HepG2 (cell line): Measurements from ENCODE around the gene CATSPERD. TPM values are rescaled to one million over a fixed set of nuclear protein-coding genes. Genes with fewer than 3 reads are reported as not detected.
A peak's percentile ranks its signal among the peaks of the same experiment; 100 is the strongest.

Source experiments
- ARNT ChIP-seq: fragments of 450-650 bp; IDR thresholded peaks from 2 replicates; pipeline ENCODE4 v1.6.1; 2017
- ATF3 ChIP-seq: sonication (generic); formaldehyde crosslinking; IDR thresholded peaks from 2 replicates; pipeline ENCODE4 v1.4.0; 2020; ENCODE audit warnings: missing genetic modification reagents
- CBX5 ChIP-seq: sonication (generic); formaldehyde crosslinking; IDR thresholded peaks from 2 replicates; pipeline ENCODE4 v1.4.0; 2020; ENCODE audit warnings: missing genetic modification reagents, borderline replicate concordance
- CREM ChIP-seq, 2 experiments: sonication (generic) in 1 of 2; formaldehyde crosslinking in 1 of 2; IDR thresholded peaks; 2 replicates each; pipeline versions ENCODE4 v1.4.0 to v1.6.1; 2016 to 2020; ENCODE audit warnings: antibody characterized with exemption in 1 of 2, mild to moderate bottlenecking in 1 of 2, missing genetic modification reagents in 1 of 2
- DNMT1 ChIP-seq: sonication (generic); formaldehyde crosslinking; IDR thresholded peaks from 2 replicates; pipeline ENCODE4 v1.5.1; 2020; ENCODE audit warnings: mild to moderate bottlenecking, missing genetic modification reagents
- DR1 ChIP-seq: sonication (generic); formaldehyde crosslinking; IDR thresholded peaks from 2 replicates; pipeline ENCODE4 v1.8.0; 2021; ENCODE audit warnings: mild to moderate bottlenecking, missing genetic modification reagents, inconsistent platforms
- EP300 ChIP-seq, 3 experiments: sonication (generic) in 1 of 3; formaldehyde crosslinking in 1 of 3; IDR thresholded peaks; 2 replicates each; pipeline versions ENCODE4 v1.5.1 to v1.6.1; 2011 to 2020; ENCODE audit warnings: low read depth in 2 of 3, low read length in 2 of 3, borderline replicate concordance in 1 of 3, improper control_type of control experiment in 1 of 3, mild to moderate bottlenecking in 1 of 3, missing genetic modification reagents in 1 of 3, moderate library complexity in 1 of 3
- FUBP1 ChIP-seq: sonication (generic); formaldehyde crosslinking; IDR thresholded peaks from 2 replicates; pipeline ENCODE4 v1.5.1; 2020; ENCODE audit warnings: missing genetic modification reagents, mild to moderate bottlenecking, borderline replicate concordance
- GABPA ChIP-seq, 2 experiments: IDR thresholded peaks; 2 replicates each; pipeline ENCODE4 v1.6.1; 2011 to 2016; ENCODE audit warnings: low read depth in 2 of 2, low read length in 1 of 2, missing biosample characterization in 1 of 2, missing genetic modification characterization in 1 of 2
- KAT7 ChIP-seq: IDR thresholded peaks from 2 replicates; pipeline ENCODE4 v1.6.1; 2018; ENCODE audit warnings: borderline replicate concordance, missing compliant biosample characterization
- NFE2L1 ChIP-seq: sonication (generic); formaldehyde crosslinking; IDR thresholded peaks from 2 replicates; pipeline ENCODE4 v1.4.0; 2020; ENCODE audit warnings: missing genetic modification reagents, mild to moderate bottlenecking, borderline replicate concordance
- PHF20 ChIP-seq: sonication (generic); formaldehyde crosslinking; IDR thresholded peaks from 2 replicates; pipeline ENCODE4 v1.5.0; 2020; ENCODE audit warnings: mild to moderate bottlenecking, missing genetic modification reagents
- PHF5A ChIP-seq: IDR thresholded peaks from one replicate; pipeline ENCODE4 v1.6.1; 2018; ENCODE audit warnings: low read depth, missing genetic modification reagents; ENCODE audit not compliant: unreplicated experiment
- RELA ChIP-seq: sonication (generic); formaldehyde crosslinking; IDR thresholded peaks from 2 replicates; pipeline ENCODE4 v1.4.0; 2020; ENCODE audit warnings: missing genetic modification reagents
- SALL2 ChIP-seq: sonication (generic); formaldehyde crosslinking; IDR thresholded peaks from 2 replicates; pipeline ENCODE4 v1.8.1; 2023; ENCODE audit warnings: mild to moderate bottlenecking, missing genetic modification reagents, inconsistent platforms
- SMAD3 ChIP-seq: sonication (generic); formaldehyde crosslinking; IDR thresholded peaks from 2 replicates; pipeline ENCODE4 v1.4.0; 2020; ENCODE audit warnings: missing genetic modification reagents
- STAG1 ChIP-seq: sonication (generic); formaldehyde crosslinking; IDR thresholded peaks from 2 replicates; pipeline ENCODE4 v1.4.0; 2020; ENCODE audit warnings: missing genetic modification reagents
- TCF7 ChIP-seq: sonication (generic); IDR thresholded peaks from 2 replicates; pipeline ENCODE4 v1.6.1; 2016; ENCODE audit warnings: antibody characterized with exemption, low read depth
- THAP7 ChIP-seq: sonication (generic); formaldehyde crosslinking; IDR thresholded peaks from 2 replicates; pipeline ENCODE4 v1.8.1; 2023; ENCODE audit warnings: mild to moderate bottlenecking, missing genetic modification reagents
- ZFX ChIP-seq: sonication (generic); formaldehyde crosslinking; IDR thresholded peaks from 2 replicates; pipeline ENCODE4 v1.4.0; 2020; ENCODE audit warnings: mild to moderate bottlenecking, low read depth, missing genetic modification reagents, moderate library complexity
- ZMAT3 ChIP-seq: sonication (generic); formaldehyde crosslinking; conservative IDR thresholded peaks from 2 replicates; pipeline ENCODE4 v1.7.0; 2021; ENCODE audit warnings: missing genetic modification reagents
- ZNF264 ChIP-seq: sonication (generic); formaldehyde crosslinking; IDR thresholded peaks from 2 replicates; pipeline ENCODE4 v1.4.0; 2020; ENCODE audit warnings: missing genetic modification reagents
- ZNF367 ChIP-seq: sonication (generic); formaldehyde crosslinking; IDR thresholded peaks from 2 replicates; pipeline ENCODE4 v1.4.0; 2020; ENCODE audit warnings: missing genetic modification reagents, borderline replicate concordance
- ZNF570 ChIP-seq: sonication (generic); formaldehyde crosslinking; IDR thresholded peaks from 2 replicates; pipeline ENCODE4 v1.4.0; 2020; ENCODE audit warnings: mild to moderate bottlenecking, missing genetic modification reagents, borderline replicate concordance
- ZNF572 ChIP-seq: sonication (generic); formaldehyde crosslinking; IDR thresholded peaks from 2 replicates; pipeline ENCODE4 v1.5.1; 2020; ENCODE audit warnings: mild to moderate bottlenecking, missing genetic modification reagents
- ZNF703 ChIP-seq: sonication (generic); formaldehyde crosslinking; IDR thresholded peaks from 2 replicates; pipeline ENCODE4 v1.5.1; 2020; ENCODE audit warnings: missing genetic modification reagents, mild to moderate bottlenecking, moderate library complexity, borderline replicate concordance
- ZNF766 ChIP-seq: sonication (generic); formaldehyde crosslinking; IDR thresholded peaks from 2 replicates; pipeline ENCODE4 v1.5.0; 2020; ENCODE audit warnings: missing genetic modification reagents, borderline replicate concordance
- polyA plus RNA-seq, 8 experiments: library from polyadenylated mRNA; depleted of rRNA in 3 of 8; stranded (reverse) in 7 of 8; unstranded in 1 of 8; fragments of >200 nt; fragmentation: Illumina TruSeq in 4 of 8; extraction: Trizol in 4 of 8; gene quantifications; 2 replicates each; pipeline versions ENCODE4 v1.2.1 to v1.2.3, GENCODE V29; 2011 to 2016; ENCODE audit warnings: low read depth in 4 of 8, missing spikeins in 1 of 8, mixed read lengths in 1 of 8; ENCODE audit not compliant: insufficient read depth in 1 of 8
- total RNA-seq, 5 experiments: library from RNA; depleted of rRNA; stranded (reverse); fragments of >200 nt; fragmentation: Illumina TruSeq; extraction: Trizol; gene quantifications; 2 replicates each; pipeline ENCODE4 v1.2.3, GENCODE V29; 2016; ENCODE audit warnings: low read depth in 1 of 5

The CATSPERD gene
- total and polyA plus RNA-seq, 2 of the 13 experiments (the other 11 are each of a cell fraction or from before 2014, with no cell fraction given): 0.04 TPM; not detected in 1

- no peak for TF ChIP-seq NFE2L1 (CRISPR knock-in tag)
- TF ChIP-seq ZNF766 (CRISPR knock-in tag): peak; percentile 88; the same call in 1 of the 2 replicates
- 0 out of 2 replicates have a peak, but pooled peaks have one; percentile 51 for TF ChIP-seq ZNF572 (CRISPR knock-in tag)
- TF ChIP-seq SMAD3: peak; percentile 46; the same call in 1 of the 2 replicates
- peak; percentile 86; the same call in 1 of the 2 replicates for TF ChIP-seq SALL2 (CRISPR knock-in tag)
- TF ChIP-seq ZFX (CRISPR knock-in tag): peak; percentile 97
- peak; percentile 61; the same call in 1 of the 2 replicates for TF ChIP-seq DNMT1 (CRISPR knock-in tag)
- no peak for TF ChIP-seq ARNT
- no peak; the same call in 1 of the 2 replicates for TF ChIP-seq ATF3
- TF ChIP-seq STAG1 (CRISPR knock-in tag): peak; percentile 50
- peak; percentile 70 for TF ChIP-seq CREM (IDR thresholded peaks at IDR 0.05)
- TF ChIP-seq CREM (CRISPR knock-in tag; IDR thresholded peaks at IDR 0.05): no peak
- 0 out of 2 replicates have a peak, but pooled peaks have one; percentile 55 for TF ChIP-seq ZNF570 (CRISPR knock-in tag)
- peak; percentile 61; the same call in 1 of the 2 replicates for TF ChIP-seq CBX5
- no peak for TF ChIP-seq TCF7
- TF ChIP-seq FUBP1 (CRISPR knock-in tag): 0 out of 2 replicates have a peak, but pooled peaks have one; percentile 66
- peak; percentile 51; the same call in 1 of the 2 replicates for TF ChIP-seq ZNF264 (CRISPR knock-in tag)
- peak; percentile 83 for TF ChIP-seq PHF20 (CRISPR knock-in tag)
- peak; percentile 44; the same call in 1 of the 2 replicates for TF ChIP-seq GABPA (IDR thresholded peaks at IDR 0.05; ENCODE audit: low read depth, low read length)
- TF ChIP-seq GABPA (CRISPR knock-in tag; IDR thresholded peaks at IDR 0.05; ENCODE audit: low read depth): peak; percentile 83
- TF ChIP-seq RELA: peak; percentile 81; the same call in 1 of the 2 replicates
- TF ChIP-seq THAP7 (CRISPR knock-in tag): no peak
- TF ChIP-seq ZNF367 (CRISPR knock-in tag): 0 out of 2 replicates have a peak, but pooled peaks have one; percentile 43
- no peak for TF ChIP-seq EP300 (IDR thresholded peaks at IDR 0.05; ENCODE audit: low read depth in 2 of 2, low read length in 2 of 2)
- TF ChIP-seq EP300 (CRISPR knock-in tag; IDR thresholded peaks at IDR 0.05; ENCODE audit: borderline replicate concordance): no peak
- TF ChIP-seq PHF5A (CRISPR knock-in tag): no peak
- TF ChIP-seq DR1 (CRISPR knock-in tag): peak; percentile 99
- TF ChIP-seq KAT7 (CRISPR knock-in tag): 0 out of 2 replicates have a peak, but pooled peaks have one; percentile 48
- peak; percentile 92; the same call in 1 of the 2 replicates for TF ChIP-seq ZNF703 (CRISPR knock-in tag)
- peak; percentile 50; the same call in 1 of the 2 replicates for TF ChIP-seq ZMAT3 (CRISPR knock-in tag)
These were observed 30.1 kb upstream of the CATSPERD start, which contains the start of gene RPL36 (continued) for GRCh38 chr19:5690125-5690954.
